Mesenchymal stem cell (in vitro differentiated cells and primary cell): ENCODE results near the gene IFI27L2.

Experiments
- DNase-seq: peaks from one replicate; pipeline ENCODE4 v3.0.0-alpha.2; 2013
- H2AFZ ChIP-seq: one replicate; pipeline ENCODE4 v1.6.1; 2013; ENCODE audit warnings: low read depth, mild to moderate bottlenecking, control low read depth, inconsistent platforms, low read length, moderate library complexity
- H2AK5ac ChIP-seq: 2 replicates; pipeline ENCODE4 v1.6.1; 2013; ENCODE audit warnings: low read length, moderate library complexity, mild to moderate bottlenecking, inconsistent platforms; ENCODE audit not compliant: severe bottlenecking
- H2BK120ac ChIP-seq: one replicate; pipeline ENCODE4 v1.6.1; 2013; ENCODE audit warnings: low read depth, mild to moderate bottlenecking, inconsistent platforms, low read length, moderate library complexity
- H2BK12ac ChIP-seq, 2 experiments: one replicate each; pipeline ENCODE4 v1.6.1; 2013; ENCODE audit warnings: inconsistent platforms in 2 of 2, low read length in 2 of 2, mild to moderate bottlenecking in 2 of 2, moderate library complexity in 2 of 2, control low read depth in 1 of 2
- H2BK15ac ChIP-seq: one replicate; pipeline ENCODE4 v1.6.1; 2013; ENCODE audit warnings: mild to moderate bottlenecking, low read depth, inconsistent platforms; ENCODE audit not compliant: poor library complexity, severe bottlenecking
- H2BK5ac ChIP-seq: 2 replicates; pipeline ENCODE4 v1.6.1; 2013; ENCODE audit warnings: low read depth, mild to moderate bottlenecking, low read length, control low read depth, inconsistent platforms; ENCODE audit not compliant: poor library complexity, severe bottlenecking
- H3K14ac ChIP-seq, 2 experiments: one replicate each; pipeline ENCODE4 v1.6.1; 2013; ENCODE audit warnings: inconsistent platforms in 2 of 2, low read length in 2 of 2, control low read depth in 1 of 2, mild to moderate bottlenecking in 1 of 2, moderate library complexity in 1 of 2
- H3K18ac ChIP-seq, 2 experiments: one replicate each; pipeline ENCODE4 v1.6.1; 2013; ENCODE audit warnings: inconsistent platforms in 2 of 2, low read length in 2 of 2, control low read depth in 1 of 2, low read depth in 1 of 2, mild to moderate bottlenecking in 1 of 2
- H3K23ac ChIP-seq, 2 experiments: one replicate each; pipeline ENCODE4 v1.6.1; 2013; ENCODE audit warnings: inconsistent platforms in 2 of 2, low read length in 2 of 2, mild to moderate bottlenecking in 2 of 2, moderate library complexity in 2 of 2, control low read depth in 1 of 2
- H3K27ac ChIP-seq: 2 replicates; pipeline ENCODE4 v1.5.1; 2013; ENCODE audit warnings: mild to moderate bottlenecking, moderate library complexity, low read length, control low read depth, inconsistent platforms; ENCODE audit not compliant: poor library complexity, severe bottlenecking
- H3K27me3 ChIP-seq, 2 experiments: 2 replicates each; pipeline versions ENCODE4 v1.6.1 to v1.7.0; 2013; ENCODE audit warnings: low read length in 2 of 2, mild to moderate bottlenecking in 2 of 2, moderate library complexity in 2 of 2, control low read depth in 1 of 2, inconsistent platforms in 1 of 2; ENCODE audit not compliant: control insufficient read depth in 1 of 2, insufficient read depth in 1 of 2
- H3K36me3 ChIP-seq, 2 experiments: 2 replicates each; pipeline versions ENCODE4 v1.6.1 to v1.7.0; 2013; ENCODE audit warnings: low read length in 2 of 2, control low read depth in 1 of 2, inconsistent platforms in 1 of 2, low read depth in 1 of 2, mild to moderate bottlenecking in 1 of 2; ENCODE audit not compliant: insufficient read depth in 2 of 2, control insufficient read depth in 1 of 2
- H3K4ac ChIP-seq, 2 experiments: one replicate each; pipeline ENCODE4 v1.6.1; 2013; ENCODE audit warnings: inconsistent platforms in 2 of 2, low read length in 2 of 2, mild to moderate bottlenecking in 2 of 2, moderate library complexity in 2 of 2, control low read depth in 1 of 2, low read depth in 1 of 2
- H3K4me1 ChIP-seq: 2 replicates; pipeline ENCODE4 v1.6.1; 2013; ENCODE audit warnings: low read depth, low read length, control low read depth; ENCODE audit not compliant: control insufficient read depth, insufficient read depth
- H3K4me2 ChIP-seq: 2 replicates; pipeline ENCODE4 v1.6.1; 2013; ENCODE audit warnings: low read length, mild to moderate bottlenecking, inconsistent platforms; ENCODE audit not compliant: poor library complexity, severe bottlenecking
- H3K4me3 ChIP-seq, 2 experiments: 2 replicates each; pipeline versions ENCODE4 v1.5.1 to v1.7.0; 2013; ENCODE audit warnings: low read length in 2 of 2, mild to moderate bottlenecking in 2 of 2, control low read depth in 1 of 2, low read depth in 1 of 2; ENCODE audit not compliant: insufficient read depth in 1 of 2
- H3K79me1 ChIP-seq: replicated peaks from 2 replicates; pipeline ENCODE4 v1.6.1; 2013; ENCODE audit warnings: mild to moderate bottlenecking, control low read depth, low read length, inconsistent platforms; ENCODE audit not compliant: poor library complexity, severe bottlenecking
- H3K9ac ChIP-seq: 2 replicates; pipeline ENCODE4 v1.7.0; 2013; ENCODE audit warnings: mild to moderate bottlenecking, low read length, moderate library complexity
- H3K9me3 ChIP-seq: 2 replicates; pipeline ENCODE4 v1.7.0; 2013; ENCODE audit warnings: mild to moderate bottlenecking, low read length; ENCODE audit not compliant: control insufficient read depth
- H4K8ac ChIP-seq: one replicate; pipeline ENCODE4 v1.6.1; 2013; ENCODE audit warnings: inconsistent platforms, mild to moderate bottlenecking, low read length, moderate library complexity
- H4K91ac ChIP-seq: one replicate; pipeline ENCODE4 v1.6.1; 2013; ENCODE audit warnings: mild to moderate bottlenecking, low read length, inconsistent platforms
- WGBS: methylation state at CpG from one replicate; pipeline ENCODE4 v1.1.7; 2013; ENCODE audit warnings: mixed read lengths; 5-methylcytosine and 5-hydroxymethylcytosine counted together

IFI27L2 gene

GRCh38 chr14:94080621-94081385 lies 48.6 kb downstream of the IFI27L2 start, which contains the start of the genes DDX24 and IFI27L1:
Gene DDX24 (minus strand): TSS chr14:94081202. CDS start chr14:94079742, 1,460 bp downstream.
Gene IFI27L1 (plus strand): TSS chr14:94081310. CDS start chr14:94096938, 15,628 bp downstream.
- peaks cover 5% of the 10 kb centered on the region for H3K4me1 ChIP-seq
- H3K4me2 ChIP-seq = peak within 1 kb of the TSS; percentile 88
- H2AK5ac ChIP-seq = peak within 1 kb of the TSS; percentile 18
- peak within 1 kb of the TSS; percentile 64 for H3K27ac ChIP-seq
- H3K23ac ChIP-seq = peak within 1 kb of the TSS in 1 of 2 experiments; percentile 98
- H3K14ac ChIP-seq = peak within 1 kb of the TSS in 1 of 2 experiments; percentile 78
- WGBS = under 1% methylated on average over 77 of the region's 77 CpGs
- peaks cover 14% of the 10 kb centered on the region for H3K79me1 ChIP-seq
- H3K18ac ChIP-seq = peak within 1 kb of the TSS; percentile 8 to 95
- H3K9me3 ChIP-seq = peaks cover 5% of the 10 kb centered on the region
- peak within 1 kb of the TSS; percentile 99 for H3K9ac ChIP-seq
- H2BK12ac ChIP-seq = no peak within 1 kb of the TSS
- H2AFZ ChIP-seq = peak within 1 kb of the TSS; percentile 80
- no peak within 1 kb of the TSS for H4K8ac ChIP-seq
- peaks cover 8 to 32% of the 10 kb centered on the region in 2 experiments for H3K36me3 ChIP-seq
- H2BK120ac ChIP-seq = peak within 1 kb of the TSS; percentile 39
- no peak within 1 kb of the TSS for H4K91ac ChIP-seq
- peak within 1 kb of the TSS; percentile 21 for H2BK5ac ChIP-seq
- peak within 1 kb of the TSS in 1 of 2 experiments; percentile 81 for H3K4ac ChIP-seq
- H2BK15ac ChIP-seq = no peak within 1 kb of the TSS
- peak within 1 kb of the TSS; percentile 90 to 96 for H3K4me3 ChIP-seq
- peak; percentile 93 for DNase-seq
- H3K27me3 ChIP-seq = no peaks in the 10 kb centered on the region

GRCh38 chr14:94079891-94080620 lies 49.3 kb downstream of the IFI27L2 start:
- Histone ChIP-seq H2BK15ac (no peak overlapping the region), H3K4ac (peak overlapping the region in 1 of 2 experiments; percentile 4), H2BK120ac (no peak overlapping the region), H3K27ac (peak overlapping the region; percentile 9), H2AK5ac (no peak overlapping the region), H4K91ac (no peak overlapping the region), H3K9me3 (peaks cover 12% of the 10 kb centered on the region), H3K18ac (no peak overlapping the region), H3K14ac (no peak overlapping the region), H2BK5ac (no peak overlapping the region), H3K4me1 (peaks cover 5% of the 10 kb centered on the region), H3K4me2 (peak overlapping the region; percentile 88), H3K23ac (no peak overlapping the region), H3K4me3 (peak overlapping the region; percentile 90 to 96), H3K79me1 (peaks cover 13% of the 10 kb centered on the region), H3K9ac (peak overlapping the region; percentile 99), H3K27me3 (no peaks in the 10 kb centered on the region), H4K8ac (no peak overlapping the region), H2AFZ (no peak overlapping the region), H2BK12ac (no peak overlapping the region), H3K36me3 (peaks cover 8 to 39% of the 10 kb centered on the region in 2 experiments)
- DNase-seq = peak; percentile 74
- 18% methylated on average over 15 of the region's 15 CpGs for WGBS

GRCh38 chr14:94077823-94078222 lies 51.6 kb downstream of the IFI27L2 start:
- Histone ChIP-seq H3K4me2 (no peak overlapping the region), H2AK5ac (no peak overlapping the region), H3K4me1 (peaks cover 5% of the 10 kb centered on the region), H3K18ac (no peak overlapping the region), H3K14ac (no peak overlapping the region), H3K9ac (no peak overlapping the region), H3K79me1 (peaks cover 2% of the 10 kb centered on the region), H3K4me3 (peak overlapping the region in 1 of 2 experiments; percentile 96), H3K9me3 (peaks cover 22% of the 10 kb centered on the region), H2AFZ (no peak overlapping the region), H2BK12ac (no peak overlapping the region), H3K27me3 (no peaks in the 10 kb centered on the region), H2BK15ac (no peak overlapping the region), H3K4ac (no peak overlapping the region), H4K91ac (no peak overlapping the region), H3K23ac (no peak overlapping the region), H2BK120ac (no peak overlapping the region), H3K36me3 (peaks cover 8 to 49% of the 10 kb centered on the region in 2 experiments), H4K8ac (no peak overlapping the region), H2BK5ac (no peak overlapping the region), H3K27ac (no peak overlapping the region)
- no peak for DNase-seq
- WGBS = no CpG with 5 or more reads among the region's 5 CpGs
